Activated CD4-positive, alpha-beta T cell treated with anti-CD3 and anti-CD28 coated beads for 4 hours (primary cell): ENCODE data around the gene SETD1A.
A peak's percentile ranks its signal among the peaks of the same experiment; 100 is the strongest.

Experiments
- DNase-seq, 2 donors: peaks; one replicate each; pipeline ENCODE4 v3.0.0-alpha.2; 2020

SETD1A gene

DNA sequence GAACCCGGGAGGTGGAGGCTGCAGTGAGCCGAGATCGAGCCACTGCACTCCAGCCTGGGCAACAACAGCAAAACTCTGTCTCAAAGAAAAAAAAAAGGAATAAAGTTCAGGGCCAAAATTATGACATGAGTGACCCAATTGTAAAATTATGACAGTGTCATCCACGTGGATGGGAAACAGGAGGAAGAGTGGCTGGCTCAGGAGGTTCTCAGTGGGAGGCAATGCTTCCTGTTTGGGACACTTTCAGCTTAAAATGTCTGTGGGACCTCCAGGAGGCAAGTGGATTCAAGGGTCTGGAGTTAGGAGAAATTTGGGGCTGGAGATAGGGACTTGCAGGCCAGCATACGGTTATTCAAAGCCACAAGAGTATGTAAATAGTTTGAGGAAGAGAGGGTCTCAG lies 67.8 kb downstream of the SETD1A start:
- no peak for DNase-seq

DNA sequence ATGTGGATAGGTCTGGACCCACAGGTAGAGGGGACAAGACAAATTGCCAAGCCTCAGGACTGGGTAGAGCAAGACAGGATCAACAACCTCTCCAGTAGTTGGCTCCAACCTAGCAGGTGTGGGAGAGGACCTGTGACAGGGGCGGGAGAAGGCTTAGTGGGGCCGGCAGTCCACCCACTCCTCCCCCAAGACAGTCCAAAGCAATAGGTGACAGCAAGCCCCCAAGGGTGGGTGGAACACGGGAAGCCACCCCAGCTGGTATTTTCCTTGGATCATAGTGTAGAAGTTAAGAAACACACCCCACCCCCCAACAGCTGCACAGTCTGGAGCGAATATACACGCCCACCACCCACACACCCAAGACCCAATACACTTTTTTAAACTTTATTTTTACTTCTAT lies 71.7 kb downstream of the SETD1A start:
- DNase-seq, result no peak

DNA sequence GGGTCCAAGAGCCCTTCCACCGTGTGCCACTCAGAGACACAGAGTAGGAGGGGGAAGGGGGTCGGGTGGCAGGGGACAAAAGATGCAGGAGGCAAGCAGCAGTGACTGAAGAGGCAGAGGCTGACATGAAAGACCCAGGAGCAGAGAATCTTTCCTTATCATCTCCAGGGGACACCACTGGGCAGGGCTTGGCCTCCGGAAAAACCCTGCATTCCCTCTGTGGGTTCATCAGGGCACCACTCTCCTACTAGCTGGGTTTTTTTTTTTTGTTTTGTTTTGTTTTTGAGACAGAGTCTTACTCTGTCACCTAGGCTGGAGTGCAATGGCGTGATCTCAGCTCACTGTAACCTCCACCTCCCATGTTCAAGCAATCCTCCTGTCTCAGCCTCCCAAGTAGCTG lies 73.7 kb downstream of the SETD1A start:
- no peak for DNase-seq

DNA sequence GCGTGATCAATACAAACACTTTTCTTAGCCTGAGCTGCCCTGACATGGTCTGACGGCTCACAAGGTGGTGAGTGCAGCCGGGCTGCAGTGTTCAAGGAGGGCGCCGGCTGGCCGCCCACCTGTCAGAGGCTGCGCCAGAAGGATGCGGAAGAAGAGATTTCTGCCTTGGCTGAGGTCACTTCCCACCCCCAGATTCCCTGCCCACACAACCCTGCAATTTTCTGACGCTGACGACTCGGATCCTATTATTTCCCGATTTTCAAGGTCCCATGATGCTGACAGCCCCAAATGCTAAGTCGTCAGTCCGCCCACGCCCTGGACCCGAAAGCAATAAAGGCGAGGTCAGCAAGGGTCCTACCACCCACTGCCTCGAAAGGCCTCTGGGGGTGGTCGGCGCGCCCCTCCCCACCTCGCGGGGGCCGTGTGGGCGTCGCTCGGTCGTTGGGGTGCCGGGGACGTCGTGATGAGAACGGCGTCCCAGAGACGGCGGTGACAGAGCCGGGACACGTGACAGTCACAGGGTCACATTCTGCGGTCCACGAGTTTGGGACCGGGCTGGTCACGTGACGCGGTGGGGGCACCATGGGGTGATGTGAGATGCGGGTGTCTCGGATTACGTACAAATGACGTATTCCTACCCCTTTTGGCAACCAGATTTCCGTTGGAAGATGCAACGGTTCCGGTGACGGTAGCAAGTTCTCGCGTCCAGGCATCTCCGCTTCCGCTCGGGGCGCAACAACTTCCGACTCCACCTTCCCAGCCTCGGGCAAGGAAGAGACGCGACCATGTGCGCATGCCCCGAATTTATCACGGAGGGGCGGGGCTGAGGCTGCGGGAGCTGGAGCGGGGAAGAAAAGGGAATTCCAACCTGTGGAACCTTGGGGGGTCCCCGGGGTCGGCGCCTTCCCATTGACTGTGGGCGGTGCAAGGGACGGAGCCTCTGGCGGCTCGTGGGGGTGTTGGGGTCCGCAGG lies 75.5 kb downstream of the SETD1A start, which contains the start of gene STX4:
Gene STX4 (plus strand): TSS at position 823 of the 973 bp plus-strand sequence. CDS start 248 bp downstream, outside the sequence.
- DNase-seq, result peak; percentile 96 to 97

DNA sequence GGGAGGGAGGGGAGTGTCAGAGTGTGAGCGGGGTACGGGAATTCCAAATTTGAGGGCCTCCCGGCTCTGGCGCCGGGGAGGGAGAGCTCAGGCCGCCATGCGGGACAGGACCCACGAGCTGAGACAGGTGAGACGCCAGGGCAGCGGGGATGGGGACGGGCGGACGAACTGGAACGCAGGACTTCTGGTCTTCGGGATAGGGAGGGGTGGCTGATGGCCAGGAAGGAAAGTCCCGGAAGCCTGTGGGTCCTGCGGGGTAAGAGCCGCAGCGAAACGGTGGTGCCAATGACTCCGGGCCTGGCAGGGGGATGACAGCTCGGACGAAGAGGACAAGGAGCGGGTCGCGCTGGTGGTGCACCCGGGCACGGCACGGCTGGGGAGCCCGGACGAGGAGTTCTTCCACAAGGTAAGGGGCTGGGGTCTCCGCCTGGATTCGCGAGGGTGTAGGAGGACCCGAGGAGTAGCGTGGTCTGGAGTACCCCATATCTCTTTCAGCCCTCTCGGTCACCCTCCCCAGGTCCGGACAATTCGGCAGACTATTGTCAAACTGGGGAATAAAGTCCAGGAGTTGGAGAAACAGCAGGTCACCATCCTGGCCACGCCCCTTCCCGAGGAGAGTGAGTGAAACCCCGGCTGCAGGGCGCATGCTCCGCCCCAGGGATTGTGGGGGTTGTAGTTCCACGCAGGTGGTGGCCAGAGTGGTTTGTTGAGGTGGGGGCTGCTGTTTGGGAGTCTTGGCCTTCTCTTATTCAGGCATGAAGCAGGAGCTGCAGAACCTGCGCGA lies 76.3 kb downstream of the SETD1A start:
- DNase-seq, result peak; percentile 87 to 89
